SW480 (cell line): ENCODE measurements around the gene PAQR7.

Experiments used
- DNase-seq: peaks from one replicate; pipeline ENCODE4 v3.0.0-alpha.2; 2016; ENCODE audit warnings: low spot score

The PAQR7 gene

GRCh38 chr1:25875154-25875855, at the start of gene PAQR7:
PAQR7 (minus strand) TSS chr1:25875708; CDS start chr1:25863839, 11,869 bp downstream.
- DNase-seq, result peak; percentile 65

DNA sequence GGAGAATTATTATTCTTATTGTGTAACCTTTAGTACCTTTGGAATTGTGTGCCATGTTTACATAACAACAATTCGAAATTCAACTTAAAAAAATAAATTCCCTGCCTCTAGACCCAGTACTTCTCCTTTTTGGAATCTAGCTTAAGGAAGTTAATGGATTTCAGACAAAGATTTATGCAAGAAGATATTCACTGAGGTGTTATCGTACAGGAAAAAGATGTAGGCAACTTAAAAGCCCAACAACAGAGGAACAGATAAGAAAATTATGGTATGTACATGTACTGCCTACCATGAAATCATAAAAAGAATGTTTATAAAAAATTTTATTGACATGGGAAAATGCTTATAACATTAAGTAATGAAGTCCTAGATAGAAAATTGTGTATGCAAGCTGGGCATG, 48.9 kb upstream of the PAQR7 start:
- no peak for DNase-seq

- DNase-seq, result peak; percentile 29
Observed at GRCh38 chr1:25922971-25923552, 47.6 kb upstream of the PAQR7 start.

- peak; percentile 61 for DNase-seq
Observed at GRCh38 chr1:25922056-25922970, 46.8 kb upstream of the PAQR7 start.

DNA sequence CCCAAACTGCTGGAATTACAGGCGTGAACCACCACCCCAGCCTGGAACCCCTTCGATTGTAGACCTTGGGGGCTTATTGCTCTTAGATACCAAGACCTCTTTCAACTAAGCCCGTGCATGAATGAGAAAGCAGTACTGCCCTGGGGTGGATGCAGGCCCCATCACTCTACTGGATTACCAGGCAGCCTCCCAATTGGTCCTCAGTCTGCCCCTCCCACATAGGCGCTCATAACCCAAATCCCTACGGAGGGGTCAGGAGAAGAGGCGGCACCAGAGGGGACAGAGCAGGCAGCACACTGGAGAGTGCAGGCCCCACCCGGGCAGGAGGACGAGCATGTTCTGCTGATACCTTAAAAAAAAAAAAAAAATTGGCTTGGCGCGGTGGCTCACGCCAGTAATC, 43.1 kb upstream of the PAQR7 start:
- no peak for DNase-seq

GRCh38 chr1:25917996-25918395, 42.5 kb upstream of the PAQR7 start:
- DNase-seq, result no peak

GRCh38 chr1:25916460-25916859, 41.0 kb upstream of the PAQR7 start:
- DNase-seq, result no peak

DNA sequence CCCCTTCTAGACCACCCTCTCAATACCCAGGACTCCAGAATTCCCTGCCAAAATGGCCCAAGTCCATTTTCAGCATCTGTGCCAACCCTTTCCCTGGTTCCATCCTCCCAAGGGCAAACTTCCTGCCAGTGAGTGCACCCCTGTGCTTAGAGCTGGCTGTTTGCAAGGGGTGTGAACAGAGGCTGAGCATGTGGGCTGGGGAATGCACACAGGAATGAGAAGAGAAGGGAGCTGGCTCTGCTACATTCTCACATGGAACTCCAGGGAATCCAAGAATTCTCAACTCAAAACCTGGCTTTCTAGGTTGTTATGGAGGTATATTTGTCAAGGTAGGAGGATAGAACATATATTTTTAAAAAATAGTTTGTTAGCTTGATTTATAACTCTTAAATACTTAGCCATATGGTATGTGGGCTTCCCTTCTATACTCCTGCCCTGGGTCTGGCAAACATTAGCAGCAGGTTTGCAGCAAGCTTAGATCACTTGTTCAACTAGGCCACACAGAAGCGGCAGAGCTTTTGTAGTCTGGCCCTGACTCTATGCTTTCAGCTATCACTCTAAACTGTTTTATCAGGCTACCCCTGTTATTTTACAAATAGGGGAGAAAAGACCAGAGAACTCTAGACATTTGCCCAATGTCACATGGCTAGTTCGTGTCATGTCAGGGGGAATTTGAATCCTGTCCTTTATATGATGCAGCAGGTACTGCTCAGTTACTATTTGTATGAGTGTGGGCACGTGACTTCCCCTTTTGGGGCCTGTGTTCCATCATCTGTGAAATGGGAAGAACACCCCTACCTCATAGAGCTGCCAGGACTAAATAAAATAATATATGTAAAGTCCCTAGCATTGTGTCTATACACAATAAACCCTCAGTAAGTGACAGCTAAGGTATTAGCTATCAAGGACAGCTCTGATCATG, 38.8 kb upstream of the PAQR7 start:
- DNase-seq, result peak; percentile 16

GRCh38 chr1:25913206-25913605, 37.7 kb upstream of the PAQR7 start:
- no peak for DNase-seq

GRCh38 chr1:25912076-25912831, 36.7 kb upstream of the PAQR7 start:
- DNase-seq, result peak; percentile 77

- no peak for DNase-seq
Observed at GRCh38 chr1:25911162-25911561, 35.7 kb upstream of the PAQR7 start.

DNA sequence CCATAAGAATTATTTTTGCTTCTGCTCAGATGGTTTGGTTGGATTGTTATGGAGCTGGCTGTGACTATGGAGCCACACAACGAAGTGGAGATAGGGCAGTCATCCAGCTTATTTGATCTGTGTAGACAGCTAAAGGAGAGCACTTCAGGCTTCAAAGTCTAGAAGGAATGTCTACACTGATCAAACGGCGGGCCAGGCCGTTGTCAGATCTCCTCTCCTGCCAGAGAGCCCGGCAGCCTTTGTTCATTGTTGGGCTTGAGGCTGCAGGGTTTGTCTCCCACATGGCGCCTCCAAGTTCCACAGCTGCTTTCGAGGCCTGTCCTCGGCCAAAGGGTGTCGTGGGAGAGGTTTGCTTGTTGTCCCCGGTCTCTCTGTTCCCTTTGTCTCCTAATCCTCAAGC, 33.5 kb upstream of the PAQR7 start:
- no peak for DNase-seq

DNA sequence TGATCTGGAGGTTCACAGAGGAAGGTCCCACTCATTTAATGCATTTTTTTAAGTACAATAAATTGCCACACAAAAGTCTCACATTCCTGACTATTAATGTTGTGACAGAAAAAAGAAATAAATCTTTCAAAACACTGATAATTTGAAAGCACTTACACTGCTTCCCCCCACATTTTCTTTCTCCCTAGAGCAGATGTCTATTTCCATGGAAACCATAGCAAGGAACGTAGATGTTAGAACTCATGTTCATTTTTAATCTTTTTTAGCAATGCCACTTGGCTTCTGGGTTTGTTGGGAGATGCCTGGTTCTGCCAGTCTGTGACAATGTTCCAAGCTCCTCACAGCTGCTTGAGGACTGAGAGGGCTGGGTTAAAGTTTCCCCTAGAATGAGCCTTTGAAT, 32.7 kb upstream of the PAQR7 start:
- DNase-seq, result no peak

GRCh38 chr1:25907601-25908000, 32.1 kb upstream of the PAQR7 start:
- no peak for DNase-seq

- DNase-seq, result peak; percentile 47
Observed at GRCh38 chr1:25906644-25907300, 31.3 kb upstream of the PAQR7 start.

DNA sequence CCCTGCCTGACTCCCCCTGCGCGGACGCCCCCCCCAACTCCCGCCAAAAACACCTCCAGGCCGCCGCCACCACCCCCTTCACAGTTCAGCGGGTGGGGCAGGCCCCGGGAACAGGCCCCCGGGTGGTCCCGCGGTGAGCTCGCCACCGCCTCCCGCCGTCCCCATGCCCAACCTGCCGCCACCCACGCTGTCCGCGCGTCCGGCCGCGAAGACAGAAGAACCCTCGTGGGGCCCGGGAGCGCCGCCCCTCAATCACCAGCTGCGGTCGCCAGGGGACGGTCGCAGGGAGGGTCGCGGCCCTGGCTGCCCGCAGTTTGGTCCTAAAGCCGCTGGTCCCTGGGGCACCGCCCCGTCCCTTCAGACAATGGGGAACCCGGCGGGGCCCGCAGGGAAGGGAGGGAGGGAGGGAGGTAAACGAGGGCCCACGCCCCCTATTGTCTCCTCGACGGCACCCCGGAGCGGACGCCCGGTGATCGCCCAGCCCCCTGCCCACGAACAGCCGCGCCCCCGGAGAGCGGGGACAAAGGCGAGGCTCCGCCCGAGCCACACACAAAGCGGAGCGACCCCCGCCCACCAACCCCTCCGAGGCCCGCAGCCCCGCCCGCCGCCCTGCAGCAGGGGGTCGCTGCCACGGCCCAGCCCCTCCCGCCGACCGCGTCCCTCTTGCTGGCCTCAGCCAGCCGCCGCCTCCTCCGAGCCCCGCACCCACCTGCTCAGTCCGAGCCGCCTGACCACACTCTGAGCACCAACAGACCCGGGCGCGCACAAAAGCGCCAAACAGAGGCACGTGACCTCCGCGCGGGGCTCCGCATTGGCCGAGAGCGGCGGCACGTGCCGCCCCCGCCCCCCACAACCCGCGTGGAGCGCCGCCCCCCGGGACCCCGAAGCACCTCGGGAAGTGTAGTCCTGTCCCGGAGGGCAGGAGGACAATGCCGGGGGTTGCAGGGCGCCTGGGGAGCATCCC, 30.5 kb upstream of the PAQR7 start, which contains the start of gene STMN1:
Gene STMN1, minus strand, starts transcription at position 740 of the 964 bp plus-strand sequence. CDS start 1,743 bp downstream, outside the sequence.
- peak; percentile 89 for DNase-seq

DNA sequence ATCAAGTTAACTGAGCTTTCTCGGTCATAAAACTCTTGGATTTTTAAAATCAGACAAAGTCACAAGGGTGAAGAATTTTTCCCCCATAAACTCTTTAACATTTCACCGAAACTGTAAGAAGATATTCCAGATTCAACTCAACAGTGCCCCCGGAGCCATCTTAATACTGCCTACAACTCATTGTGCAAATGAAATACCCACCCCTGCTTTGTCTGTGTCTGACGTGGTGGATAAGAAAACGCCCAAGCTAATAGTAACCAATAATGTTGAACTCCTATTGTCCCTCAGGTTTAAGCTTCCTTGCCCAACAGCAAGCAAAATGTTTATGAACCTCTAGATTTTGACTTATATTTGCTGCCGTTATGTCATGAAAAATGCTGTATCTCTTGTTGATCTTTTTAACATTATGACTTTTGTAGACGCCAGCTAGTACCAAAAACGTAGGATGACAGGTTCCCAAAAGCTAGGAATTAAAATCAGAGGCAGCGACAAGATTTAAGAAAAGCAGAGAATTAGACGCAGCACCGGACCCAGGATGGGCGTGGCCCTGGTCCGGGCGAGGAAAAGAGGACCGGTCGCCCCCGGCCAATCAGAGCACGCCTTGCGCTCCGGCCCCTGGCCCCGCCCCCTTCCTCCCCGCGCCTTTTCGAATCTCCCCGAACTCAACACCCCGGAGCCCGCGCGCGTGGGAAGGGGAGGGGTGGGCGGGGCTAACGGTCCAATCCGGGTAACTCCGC, 29.6 kb upstream of the PAQR7 start:
- peak; percentile 87 for DNase-seq

DNA sequence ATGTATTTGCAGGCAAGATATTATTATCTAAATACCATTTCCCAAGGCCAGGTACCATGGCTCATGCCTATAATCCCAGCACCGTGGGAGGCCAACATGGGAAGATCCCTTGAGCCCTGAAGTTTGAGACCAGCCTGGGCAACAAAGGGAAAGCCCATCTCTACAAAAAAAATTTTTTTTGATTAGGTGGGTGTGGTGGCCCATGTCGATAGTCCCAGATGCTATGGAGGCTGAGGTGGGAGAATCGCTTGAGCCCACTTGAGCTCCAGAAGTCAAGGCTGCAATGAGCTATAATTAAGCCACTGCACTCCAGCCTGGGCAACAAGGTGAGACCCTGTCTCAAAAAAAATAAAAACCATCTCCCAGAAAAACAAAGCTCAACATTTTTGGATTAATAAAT, 28.5 kb upstream of the PAQR7 start:
- DNase-seq, result no peak
